HG03097 (cell line): ENCODE results near the gene SLC25A45.

ENCODE experiments used
- ATAC-seq: cut with Tn5 transposase; IDR thresholded peaks from one replicate; pipeline ENCODE4 v1.9.1; 2021; ENCODE audit not compliant: unreplicated experiment, low FRiP score

SLC25A45 gene

DNA sequence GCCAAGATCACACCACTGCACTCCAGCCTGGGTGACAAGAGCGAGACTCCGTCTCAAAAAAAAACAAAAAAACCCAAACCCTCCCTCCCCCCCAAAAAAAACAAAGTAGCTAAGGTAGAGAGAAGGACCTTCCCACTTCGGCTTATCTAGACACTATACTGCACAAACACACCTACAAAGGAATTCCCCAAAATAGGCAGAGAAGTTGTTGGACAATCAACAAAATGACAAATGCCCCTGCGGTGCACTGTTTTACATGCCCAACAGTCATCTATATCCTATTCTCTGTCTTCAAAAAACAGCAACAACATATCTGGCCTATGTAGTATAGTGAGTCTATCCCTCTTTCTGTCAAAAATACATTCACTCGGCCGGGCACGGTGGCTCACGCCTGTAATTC lies 55.4 kb downstream of the SLC25A45 start:
- ATAC-seq, result no peak

DNA sequence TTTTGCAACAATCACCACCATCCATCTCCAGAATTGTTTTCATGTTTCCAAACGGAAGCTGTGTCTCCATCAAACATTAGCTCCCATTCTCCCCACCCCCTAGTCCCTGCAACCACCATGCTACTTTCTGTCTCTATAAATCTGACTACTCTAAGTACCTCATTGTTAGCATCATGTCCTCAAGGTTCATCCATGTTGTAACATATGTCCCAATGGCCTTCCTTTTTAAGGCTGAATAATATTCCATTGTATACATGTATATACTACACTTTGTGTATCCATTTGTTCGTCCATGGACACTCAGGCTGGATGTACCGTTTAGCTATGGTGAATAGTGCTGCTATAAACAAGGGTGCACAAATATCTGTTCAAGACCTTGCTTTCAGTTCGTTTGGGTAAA lies 57.0 kb downstream of the SLC25A45 start:
- ATAC-seq, result no peak
